ENCODE data around the gene AK4.

DNA sequence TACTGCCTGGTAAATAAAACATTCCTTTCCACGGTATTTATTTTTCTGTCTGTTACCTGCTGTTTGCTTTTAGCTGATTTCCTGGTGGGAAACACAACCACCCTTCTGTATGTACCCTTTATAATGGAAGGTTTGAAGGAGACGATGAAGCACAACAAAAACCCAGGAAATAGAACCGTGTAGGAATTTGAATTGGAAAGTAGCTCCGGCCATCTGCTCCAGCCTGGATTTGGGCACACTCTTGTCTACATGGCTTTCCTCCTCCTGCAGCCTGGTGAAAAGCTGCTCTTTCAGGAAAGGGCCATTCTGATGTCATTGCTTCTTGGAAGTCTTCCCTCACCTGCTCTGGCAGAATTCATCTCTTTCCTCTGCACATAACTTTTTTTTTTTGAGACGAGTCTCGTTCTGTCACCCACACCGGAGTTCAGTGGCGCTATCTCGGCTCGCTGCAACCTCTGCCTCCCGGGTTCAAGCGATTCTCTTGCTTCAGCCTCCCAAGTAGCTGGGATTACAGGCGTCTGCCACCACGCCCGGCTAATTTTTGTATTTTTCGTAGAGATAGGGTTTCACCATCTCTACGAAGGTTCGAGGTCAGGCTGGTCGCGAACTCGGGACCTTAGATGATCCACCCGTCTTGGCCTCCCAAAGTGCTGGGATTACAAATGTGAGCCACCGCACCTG lies 2.7 kb downstream of the AK4 start:
- TF ChIP-seq CTCF (IDR thresholded peaks at IDR 0.05) (no peak), POLR2A (IDR thresholded peaks at IDR 0.05) (no peak), POLR2AphosphoS5 (IDR thresholded peaks at IDR 0.05) (no peak)
